ENCODE measurements around the gene RPL28. TPM values are rescaled to one million over a fixed set of nuclear protein-coding genes. Genes with fewer than 3 reads are reported as not detected.
"Not testable (repeated sequence)": the region's sequence is repeated elsewhere in the genome, so short reads cannot be mapped to it uniquely, and the experiment has no call there.

The RPL28 gene
- total and polyA plus RNA-seq, 2 donors (not counting 3 experiments of a cell fraction or from before 2014, with no cell fraction given): 1,872 to 3,435 TPM

- Histone ChIP-seq H3K27me3 (ENCODE audit: control insufficient read depth in 2 of 2, insufficient read depth in 2 of 2, low read length in 2 of 2) (peaks cover 0 to 8% of the 10 kb centered on the region in 2 experiments), H4K20me1 (replicated peaks; ENCODE audit: control insufficient read depth, extremely low read depth, insufficient read depth, low read length) (no peaks in the 10 kb centered on the region), H3K9me1 (replicated peaks; ENCODE audit: control insufficient read depth, extremely low read depth, insufficient read depth, low read length) (no peaks in the 10 kb centered on the region), H3K4me2 (ENCODE audit: insufficient read depth, low read length) (no peak overlapping the region), H3K27ac (ENCODE audit: insufficient read depth, low read depth, low read length) (no peak overlapping the region), H3K4me3 (replicated peaks in 1 of 3; ENCODE audit: insufficient read depth in 1 of 3, low read depth in 1 of 3, low read length in 3 of 3) (no peak overlapping the region), H3K36me3 (ENCODE audit: control insufficient read depth in 2 of 2, extremely low read depth in 1 of 2, insufficient read depth in 2 of 2, low read length in 2 of 2) (no peaks in the 10 kb centered on the region), H3K9me3 (replicated peaks; ENCODE audit: control insufficient read depth, insufficient read depth, low read length) (no peaks in the 10 kb centered on the region), H2AFZ (ENCODE audit: low read depth, low read length) (no peak overlapping the region), H3K9ac (replicated peaks; ENCODE audit: extremely low read depth, insufficient read depth, low read length) (no peak overlapping the region), H3K4me1 (ENCODE audit: control insufficient read depth, extremely low read depth, insufficient read depth, low read length) (no peaks in the 10 kb centered on the region), H3K79me2 (ENCODE audit: control insufficient read depth, insufficient read depth, low read length) (no peaks in the 10 kb centered on the region)
- POLR2A ChIA-PET: interaction anchor here (1.0 kb wide), 1 partner anchor 12 kb away, joined by 3 read pairs; the partner anchor contains the start of gene UBE2S
- DNase-seq (ENCODE audit: low read depth, low spot score) (no peak), FAIRE-seq (no peak)
- intact Hi-C loops (cut with micrococcal nuclease): loop anchor here (2.0 kb wide), 2 partner anchors 85 to 127 kb away; no protein-coding TSS in a partner anchor
- BruUV-seq (replicated peaks): no TSS peak
- dilution Hi-C loops (cut with MboI; ENCODE audit: extremely low pct_ligation_motif_present, low sequenced_read_pairs): no loop called here
- no peak for TF ChIP-seq MYC (IDR thresholded peaks at IDR 0.05; ENCODE audit: low read depth, low read length)
- CTCF ChIA-PET: interaction anchor here (0.8 to 4.5 kb wide), 8 partner anchors 34 to 283 kb away, joined by 3 to 69 read pairs (median 6); no protein-coding TSS in a partner anchor
Observed at GRCh38 chr19:55419624-55420236, 34.0 kb downstream of the RPL28 start.

DNA sequence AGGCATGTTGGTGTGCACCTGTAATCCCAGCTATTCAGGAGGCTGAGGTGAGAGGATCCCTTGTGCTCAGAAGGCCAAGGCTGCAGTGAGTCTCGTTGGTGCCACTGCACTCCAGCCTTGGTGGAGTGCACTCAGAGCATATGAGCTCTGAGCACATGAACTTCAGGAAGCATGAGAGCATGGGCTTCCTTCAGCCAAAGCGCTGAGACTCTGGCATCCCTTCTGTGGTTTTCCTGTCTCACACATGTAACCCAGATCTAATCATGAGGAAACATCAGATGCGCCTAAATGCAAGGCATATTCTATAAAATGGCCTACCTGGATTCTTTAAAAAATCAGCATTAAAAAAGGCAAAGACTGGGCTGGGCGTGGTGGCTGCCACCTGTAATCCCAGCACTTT is 35.5 kb downstream of the RPL28 start:
- BruUV-seq (replicated peaks); DNase-seq (ENCODE audit: low read depth, low spot score); H3K9me1 ChIP-seq (replicated peaks; ENCODE audit: control insufficient read depth, extremely low read depth, insufficient read depth, low read length); H3K4me2 ChIP-seq (ENCODE audit: insufficient read depth, low read length); H3K79me2 ChIP-seq (ENCODE audit: control insufficient read depth, insufficient read depth, low read length); H3K9ac ChIP-seq (replicated peaks; ENCODE audit: extremely low read depth, insufficient read depth, low read length); H3K4me3 ChIP-seq (replicated peaks in 1 of 3; ENCODE audit: insufficient read depth in 1 of 3, low read depth in 1 of 3, low read length in 3 of 3); H4K20me1 ChIP-seq (replicated peaks; ENCODE audit: control insufficient read depth, extremely low read depth, insufficient read depth, low read length); POLR2A ChIA-PET; H3K9me3 ChIP-seq (replicated peaks; ENCODE audit: control insufficient read depth, insufficient read depth, low read length); dilution Hi-C loops (cut with MboI; ENCODE audit: extremely low pct_ligation_motif_present, low sequenced_read_pairs); H2AFZ ChIP-seq (ENCODE audit: low read depth, low read length); H3K4me1 ChIP-seq (ENCODE audit: control insufficient read depth, extremely low read depth, insufficient read depth, low read length); H3K27ac ChIP-seq (ENCODE audit: insufficient read depth, low read depth, low read length); intact Hi-C loops (cut with micrococcal nuclease); H3K36me3 ChIP-seq (ENCODE audit: control insufficient read depth in 2 of 2, extremely low read depth in 1 of 2, insufficient read depth in 2 of 2, low read length in 2 of 2): not testable (repeated sequence)
- peaks cover 0 to 10% of the 10 kb centered on the region in 2 experiments for H3K27me3 ChIP-seq (ENCODE audit: control insufficient read depth in 2 of 2, insufficient read depth in 2 of 2, low read length in 2 of 2)
- FAIRE-seq: peak; percentile 48
- CTCF ChIA-PET: interaction anchor here (4.5 kb wide), 1 partner anchor 280 kb away, joined by 69 read pairs; no protein-coding TSS in a partner anchor
